Measurements from ENCODE around the gene DNAH5. TPM values are rescaled to one million over a fixed set of nuclear protein-coding genes. Genes with fewer than 3 reads are reported as not detected.

Gene DNAH5
- total and polyA plus RNA-seq, 2 of the 8 experiments (the other 6 are each of a cell fraction or from before 2014, with no cell fraction given), result 0.30 to 0.73 TPM

- TF ChIP-seq, protein P1, sequence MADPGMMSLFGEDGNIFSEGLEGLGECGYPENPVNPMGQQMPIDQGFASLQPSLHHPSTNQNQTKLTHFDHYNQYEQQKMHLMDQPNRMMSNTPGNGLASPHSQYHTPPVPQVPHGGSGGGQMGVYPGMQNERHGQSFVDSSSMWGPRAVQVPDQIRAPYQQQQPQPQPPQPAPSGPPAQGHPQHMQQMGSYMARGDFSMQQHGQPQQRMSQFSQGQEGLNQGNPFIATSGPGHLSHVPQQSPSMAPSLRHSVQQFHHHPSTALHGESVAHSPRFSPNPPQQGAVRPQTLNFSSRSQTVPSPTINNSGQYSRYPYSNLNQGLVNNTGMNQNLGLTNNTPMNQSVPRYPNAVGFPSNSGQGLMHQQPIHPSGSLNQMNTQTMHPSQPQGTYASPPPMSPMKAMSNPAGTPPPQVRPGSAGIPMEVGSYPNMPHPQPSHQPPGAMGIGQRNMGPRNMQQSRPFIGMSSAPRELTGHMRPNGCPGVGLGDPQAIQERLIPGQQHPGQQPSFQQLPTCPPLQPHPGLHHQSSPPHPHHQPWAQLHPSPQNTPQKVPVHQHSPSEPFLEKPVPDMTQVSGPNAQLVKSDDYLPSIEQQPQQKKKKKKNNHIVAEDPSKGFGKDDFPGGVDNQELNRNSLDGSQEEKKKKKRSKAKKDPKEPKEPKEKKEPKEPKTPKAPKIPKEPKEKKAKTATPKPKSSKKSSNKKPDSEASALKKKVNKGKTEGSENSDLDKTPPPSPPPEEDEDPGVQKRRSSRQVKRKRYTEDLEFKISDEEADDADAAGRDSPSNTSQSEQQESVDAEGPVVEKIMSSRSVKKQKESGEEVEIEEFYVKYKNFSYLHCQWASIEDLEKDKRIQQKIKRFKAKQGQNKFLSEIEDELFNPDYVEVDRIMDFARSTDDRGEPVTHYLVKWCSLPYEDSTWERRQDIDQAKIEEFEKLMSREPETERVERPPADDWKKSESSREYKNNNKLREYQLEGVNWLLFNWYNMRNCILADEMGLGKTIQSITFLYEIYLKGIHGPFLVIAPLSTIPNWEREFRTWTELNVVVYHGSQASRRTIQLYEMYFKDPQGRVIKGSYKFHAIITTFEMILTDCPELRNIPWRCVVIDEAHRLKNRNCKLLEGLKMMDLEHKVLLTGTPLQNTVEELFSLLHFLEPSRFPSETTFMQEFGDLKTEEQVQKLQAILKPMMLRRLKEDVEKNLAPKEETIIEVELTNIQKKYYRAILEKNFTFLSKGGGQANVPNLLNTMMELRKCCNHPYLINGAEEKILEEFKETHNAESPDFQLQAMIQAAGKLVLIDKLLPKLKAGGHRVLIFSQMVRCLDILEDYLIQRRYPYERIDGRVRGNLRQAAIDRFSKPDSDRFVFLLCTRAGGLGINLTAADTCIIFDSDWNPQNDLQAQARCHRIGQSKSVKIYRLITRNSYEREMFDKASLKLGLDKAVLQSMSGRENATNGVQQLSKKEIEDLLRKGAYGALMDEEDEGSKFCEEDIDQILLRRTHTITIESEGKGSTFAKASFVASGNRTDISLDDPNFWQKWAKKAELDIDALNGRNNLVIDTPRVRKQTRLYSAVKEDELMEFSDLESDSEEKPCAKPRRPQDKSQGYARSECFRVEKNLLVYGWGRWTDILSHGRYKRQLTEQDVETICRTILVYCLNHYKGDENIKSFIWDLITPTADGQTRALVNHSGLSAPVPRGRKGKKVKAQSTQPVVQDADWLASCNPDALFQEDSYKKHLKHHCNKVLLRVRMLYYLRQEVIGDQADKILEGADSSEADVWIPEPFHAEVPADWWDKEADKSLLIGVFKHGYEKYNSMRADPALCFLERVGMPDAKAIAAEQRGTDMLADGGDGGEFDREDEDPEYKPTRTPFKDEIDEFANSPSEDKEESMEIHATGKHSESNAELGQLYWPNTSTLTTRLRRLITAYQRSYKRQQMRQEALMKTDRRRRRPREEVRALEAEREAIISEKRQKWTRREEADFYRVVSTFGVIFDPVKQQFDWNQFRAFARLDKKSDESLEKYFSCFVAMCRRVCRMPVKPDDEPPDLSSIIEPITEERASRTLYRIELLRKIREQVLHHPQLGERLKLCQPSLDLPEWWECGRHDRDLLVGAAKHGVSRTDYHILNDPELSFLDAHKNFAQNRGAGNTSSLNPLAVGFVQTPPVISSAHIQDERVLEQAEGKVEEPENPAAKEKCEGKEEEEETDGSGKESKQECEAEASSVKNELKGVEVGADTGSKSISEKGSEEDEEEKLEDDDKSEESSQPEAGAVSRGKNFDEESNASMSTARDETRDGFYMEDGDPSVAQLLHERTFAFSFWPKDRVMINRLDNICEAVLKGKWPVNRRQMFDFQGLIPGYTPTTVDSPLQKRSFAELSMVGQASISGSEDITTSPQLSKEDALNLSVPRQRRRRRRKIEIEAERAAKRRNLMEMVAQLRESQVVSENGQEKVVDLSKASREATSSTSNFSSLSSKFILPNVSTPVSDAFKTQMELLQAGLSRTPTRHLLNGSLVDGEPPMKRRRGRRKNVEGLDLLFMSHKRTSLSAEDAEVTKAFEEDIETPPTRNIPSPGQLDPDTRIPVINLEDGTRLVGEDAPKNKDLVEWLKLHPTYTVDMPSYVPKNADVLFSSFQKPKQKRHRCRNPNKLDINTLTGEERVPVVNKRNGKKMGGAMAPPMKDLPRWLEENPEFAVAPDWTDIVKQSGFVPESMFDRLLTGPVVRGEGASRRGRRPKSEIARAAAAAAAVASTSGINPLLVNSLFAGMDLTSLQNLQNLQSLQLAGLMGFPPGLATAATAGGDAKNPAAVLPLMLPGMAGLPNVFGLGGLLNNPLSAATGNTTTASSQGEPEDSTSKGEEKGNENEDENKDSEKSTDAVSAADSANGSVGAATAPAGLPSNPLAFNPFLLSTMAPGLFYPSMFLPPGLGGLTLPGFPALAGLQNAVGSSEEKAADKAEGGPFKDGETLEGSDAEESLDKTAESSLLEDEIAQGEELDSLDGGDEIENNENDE (IDR thresholded peaks at IDR 0.05; ENCODE audit: insufficient replicate concordance, low read length), result no peak
- TF ChIP-seq, protein P2, sequence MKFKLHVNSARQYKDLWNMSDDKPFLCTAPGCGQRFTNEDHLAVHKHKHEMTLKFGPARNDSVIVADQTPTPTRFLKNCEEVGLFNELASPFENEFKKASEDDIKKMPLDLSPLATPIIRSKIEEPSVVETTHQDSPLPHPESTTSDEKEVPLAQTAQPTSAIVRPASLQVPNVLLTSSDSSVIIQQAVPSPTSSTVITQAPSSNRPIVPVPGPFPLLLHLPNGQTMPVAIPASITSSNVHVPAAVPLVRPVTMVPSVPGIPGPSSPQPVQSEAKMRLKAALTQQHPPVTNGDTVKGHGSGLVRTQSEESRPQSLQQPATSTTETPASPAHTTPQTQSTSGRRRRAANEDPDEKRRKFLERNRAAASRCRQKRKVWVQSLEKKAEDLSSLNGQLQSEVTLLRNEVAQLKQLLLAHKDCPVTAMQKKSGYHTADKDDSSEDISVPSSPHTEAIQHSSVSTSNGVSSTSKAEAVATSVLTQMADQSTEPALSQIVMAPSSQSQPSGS (IDR thresholded peaks at IDR 0.05; ENCODE audit: low read length), result no peak
- TF ChIP-seq NRF1 (IDR thresholded peaks at IDR 0.05; ENCODE audit: low read depth, low read length) (no peak), SP2 (IDR thresholded peaks at IDR 0.05; ENCODE audit: low read length) (no peak), JUN (IDR thresholded peaks at IDR 0.05; ENCODE audit: low read depth, low read length) (no peak)
Observed at GRCh38 chr5:13658761-13659160, 285.7 kb downstream of the DNAH5 start (continued).

All from H1 (cell line).